NCI-H460 (cell line): ENCODE data around the gene MAB21L2. TPM values are rescaled to one million over a fixed set of nuclear protein-coding genes. Genes with fewer than 3 reads are reported as not detected.

Experiments
- DNase-seq: peaks from one replicate; pipeline ENCODE4 v3.0.0-alpha.2; 2016; ENCODE audit warnings: low read depth; ENCODE audit errors: extremely low read depth
- total RNA-seq: library from RNA; depleted of rRNA; stranded (reverse); fragments of >200 nt; shearing (Covaris generic); gene quantifications from 2 replicates; pipeline ENCODE4 v1.2.3, GENCODE V29; 2014

The MAB21L2 gene
- total RNA-seq, 1 experiment from 2014 or later = not detected

DNA sequence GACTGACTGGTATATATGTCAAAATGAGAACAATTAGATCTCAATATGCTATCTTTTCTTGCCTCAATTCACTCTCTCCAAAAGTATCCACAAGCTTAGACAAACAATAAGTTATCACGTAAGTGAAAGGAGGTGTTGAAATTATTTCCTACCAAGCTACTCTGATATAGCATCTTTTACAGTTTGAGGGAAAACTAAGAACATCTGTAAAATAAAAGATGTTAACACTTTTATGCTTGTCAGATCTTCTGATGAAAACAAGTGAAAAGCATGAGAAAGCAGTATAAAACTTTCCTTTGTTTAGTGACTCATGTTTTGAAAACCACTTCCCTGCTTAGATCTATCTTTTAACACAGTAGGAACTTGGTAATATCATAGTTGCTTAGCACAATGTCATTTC lies 8.4 kb upstream of the MAB21L2 start:
- DNase-seq = no peak

- no peak for DNase-seq
Measured at GRCh38 chr4:150574678-150575077, 7.3 kb upstream of the MAB21L2 start.

DNA sequence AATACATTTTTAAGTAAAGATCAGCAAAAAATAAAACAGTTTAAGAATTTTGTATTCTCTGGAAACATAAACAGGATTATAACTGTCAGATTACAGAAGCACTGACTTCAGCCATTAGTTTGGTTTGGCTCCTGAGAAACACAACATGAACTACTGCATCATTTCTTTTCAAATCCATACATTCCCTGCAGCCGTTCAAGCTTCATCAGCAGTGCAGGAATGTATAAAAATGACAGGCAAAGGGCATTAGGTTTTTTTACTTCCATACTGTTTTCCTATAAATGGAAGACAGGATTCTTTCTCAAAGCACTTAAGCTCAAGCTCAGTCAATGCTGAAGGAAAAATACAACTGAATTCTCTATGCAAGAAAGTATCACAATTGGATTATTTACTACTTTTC lies 4.2 kb upstream of the MAB21L2 start:
- DNase-seq = no peak

GRCh38 chr4:150578745-150579501 lies 3.0 kb upstream of the MAB21L2 start:
- DNase-seq = no peak

DNA sequence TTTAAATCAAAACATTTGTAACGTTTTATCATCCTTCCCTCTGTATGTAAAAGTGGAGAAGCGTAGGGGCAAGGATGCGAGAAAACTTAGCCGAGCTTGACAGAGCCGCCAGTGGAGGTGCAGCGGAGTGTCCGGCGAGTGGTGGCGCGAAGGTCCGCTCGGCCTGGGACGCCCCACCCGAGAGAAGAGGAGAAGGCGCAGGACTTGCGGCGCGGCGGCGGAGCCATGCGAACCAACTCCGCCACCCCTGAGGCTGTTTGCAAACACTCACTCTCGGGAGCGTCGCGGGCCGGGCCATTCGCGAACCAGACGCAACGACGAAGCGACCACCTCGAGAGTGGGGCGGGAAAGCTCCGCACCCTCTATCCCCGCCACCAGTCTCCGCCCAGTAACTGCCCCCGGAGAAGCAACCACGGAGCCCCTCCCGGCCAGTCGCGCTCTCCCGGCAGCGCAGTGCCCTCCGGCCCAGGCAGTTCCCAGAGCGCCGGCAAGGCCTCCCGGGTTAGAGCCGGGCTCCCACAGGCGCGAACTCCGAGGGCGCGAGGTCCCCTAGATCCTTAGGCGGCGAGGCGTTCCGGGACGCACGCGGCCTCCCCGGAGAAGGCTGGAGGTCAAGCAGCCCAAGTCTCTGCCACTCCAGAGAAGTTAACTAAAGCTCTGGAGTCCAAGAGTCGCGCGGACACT lies 2.3 kb upstream of the MAB21L2 start:
- DNase-seq = no peak

GRCh38 chr4:150580306-150580705 lies 1.6 kb upstream of the MAB21L2 start:
- no peak for DNase-seq

- no peak for DNase-seq
Measured at GRCh38 chr4:150581056-150581605, 820 bp upstream of the MAB21L2 start.

- DNase-seq = no peak
Measured at GRCh38 chr4:150581641-150582051, 305 bp upstream of the MAB21L2 start.

DNA sequence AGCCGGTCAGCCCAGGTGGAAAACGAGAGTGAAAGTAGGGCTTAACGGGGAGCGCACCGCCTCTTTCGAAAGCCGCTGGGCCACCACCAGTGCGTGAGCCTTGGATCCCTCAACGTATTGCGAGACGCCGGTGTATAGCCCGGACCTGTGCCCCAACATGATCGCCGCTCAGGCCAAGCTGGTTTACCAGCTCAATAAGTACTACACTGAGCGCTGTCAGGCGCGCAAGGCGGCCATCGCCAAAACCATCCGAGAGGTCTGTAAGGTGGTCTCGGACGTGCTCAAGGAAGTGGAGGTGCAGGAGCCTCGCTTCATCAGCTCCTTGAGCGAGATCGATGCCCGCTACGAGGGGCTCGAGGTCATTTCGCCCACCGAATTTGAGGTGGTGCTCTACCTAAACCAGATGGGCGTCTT lies 929 bp downstream of the MAB21L2 start:
- no peak for DNase-seq

DNA sequence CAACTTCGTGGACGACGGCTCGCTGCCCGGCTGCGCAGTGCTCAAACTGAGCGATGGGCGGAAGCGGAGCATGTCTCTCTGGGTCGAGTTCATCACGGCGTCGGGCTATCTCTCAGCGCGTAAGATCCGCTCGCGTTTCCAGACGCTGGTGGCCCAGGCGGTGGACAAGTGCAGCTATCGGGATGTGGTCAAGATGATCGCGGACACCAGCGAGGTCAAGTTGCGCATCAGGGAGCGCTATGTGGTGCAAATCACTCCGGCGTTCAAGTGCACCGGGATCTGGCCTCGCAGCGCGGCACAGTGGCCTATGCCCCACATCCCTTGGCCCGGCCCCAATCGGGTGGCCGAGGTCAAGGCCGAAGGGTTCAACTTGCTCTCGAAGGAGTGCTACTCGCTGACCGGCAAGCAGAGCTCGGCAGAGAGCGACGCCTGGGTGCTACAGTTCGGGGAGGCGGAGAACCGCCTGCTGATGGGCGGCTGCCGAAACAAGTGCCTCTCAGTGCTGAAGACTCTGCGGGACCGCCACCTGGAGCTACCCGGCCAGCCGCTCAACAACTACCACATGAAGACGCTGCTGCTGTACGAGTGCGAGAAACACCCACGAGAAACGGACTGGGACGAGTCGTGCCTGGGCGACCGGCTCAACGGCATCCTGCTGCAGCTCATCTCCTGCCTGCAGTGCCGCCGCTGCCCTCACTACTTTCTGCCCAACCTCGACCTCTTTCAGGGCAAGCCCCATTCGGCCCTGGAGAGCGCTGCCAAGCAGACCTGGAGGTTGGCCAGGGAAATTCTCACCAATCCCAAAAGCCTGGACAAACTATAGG lies 1.5 kb downstream of the MAB21L2 start:
- DNase-seq = no peak

DNA sequence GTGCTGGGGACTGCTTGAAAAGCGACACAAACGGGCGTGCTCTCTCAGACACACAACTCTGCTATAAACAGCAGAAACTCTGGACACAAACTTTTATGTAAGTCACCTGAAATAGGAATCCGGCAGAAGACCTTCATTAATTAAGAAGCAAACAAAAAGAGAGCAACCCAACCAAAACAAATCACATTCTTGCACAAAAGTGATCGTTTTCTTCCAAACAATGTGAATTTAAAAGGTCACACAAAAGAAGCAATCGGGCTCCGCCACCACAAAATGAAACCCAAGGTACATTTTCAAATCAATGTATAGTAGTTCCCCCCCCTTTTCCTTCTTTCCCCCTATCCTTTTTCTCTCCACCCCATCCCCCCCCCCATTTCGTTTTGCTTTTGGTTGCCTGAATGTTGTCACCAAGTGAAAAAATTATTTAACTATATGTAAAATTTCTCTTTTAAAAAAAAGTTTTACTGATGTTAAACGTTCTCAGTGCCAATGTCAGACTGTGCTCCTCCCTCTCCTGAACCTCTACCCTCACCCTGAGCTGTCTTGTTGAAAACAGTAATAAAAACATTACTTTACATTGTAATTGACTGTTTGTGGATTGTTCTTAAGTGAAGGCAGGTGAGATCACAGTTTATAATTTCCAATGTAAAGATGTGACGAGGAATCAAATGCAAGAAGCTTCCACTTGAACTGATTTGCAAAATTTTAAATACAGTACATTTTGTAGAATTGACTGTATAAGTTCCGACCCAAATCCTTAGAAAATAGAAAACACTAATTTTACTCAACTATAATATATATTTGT lies 2.4 kb downstream of the MAB21L2 start:
- DNase-seq = no peak

DNA sequence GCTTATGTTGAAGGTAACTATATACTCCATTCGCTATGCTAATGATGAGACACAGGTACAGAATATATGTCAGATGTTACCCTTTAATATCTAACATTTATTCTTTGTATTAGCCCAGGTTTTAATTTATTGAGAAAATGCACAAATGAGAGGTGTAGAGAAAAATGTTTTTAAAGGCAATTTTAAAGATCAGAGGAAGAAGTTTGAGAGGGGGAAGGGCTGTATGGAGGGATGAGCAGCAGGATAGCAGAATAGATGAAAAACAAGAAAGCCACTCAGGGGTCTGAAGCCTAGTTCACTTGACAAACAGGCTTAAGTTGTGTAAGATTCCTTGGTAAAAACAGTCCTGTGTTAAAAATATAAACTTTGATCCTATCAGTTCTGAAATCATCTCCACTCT lies 3.7 kb downstream of the MAB21L2 start:
- DNase-seq = no peak

GRCh38 chr4:150586162-150586810 lies 4.3 kb downstream of the MAB21L2 start:
- no peak for DNase-seq

DNA sequence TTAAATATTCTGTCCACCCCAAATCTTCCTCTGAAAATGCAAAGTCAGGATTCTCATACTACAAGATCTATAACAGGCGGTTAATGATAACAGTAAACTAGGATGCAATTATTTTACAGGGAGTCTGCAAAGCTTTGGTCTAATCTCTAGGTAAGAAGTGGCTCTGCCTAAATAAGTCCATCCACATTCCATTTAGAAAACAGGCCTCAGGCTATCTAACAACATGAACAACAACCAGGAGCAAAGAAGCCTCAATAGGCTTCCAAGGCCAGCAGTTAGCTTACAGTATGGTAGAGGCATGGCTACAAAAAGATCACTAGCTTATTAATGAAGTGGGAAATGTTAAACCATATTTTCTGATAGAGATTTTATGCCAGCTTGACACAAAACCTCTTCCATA lies 6.4 kb downstream of the MAB21L2 start:
- no peak for DNase-seq

DNA sequence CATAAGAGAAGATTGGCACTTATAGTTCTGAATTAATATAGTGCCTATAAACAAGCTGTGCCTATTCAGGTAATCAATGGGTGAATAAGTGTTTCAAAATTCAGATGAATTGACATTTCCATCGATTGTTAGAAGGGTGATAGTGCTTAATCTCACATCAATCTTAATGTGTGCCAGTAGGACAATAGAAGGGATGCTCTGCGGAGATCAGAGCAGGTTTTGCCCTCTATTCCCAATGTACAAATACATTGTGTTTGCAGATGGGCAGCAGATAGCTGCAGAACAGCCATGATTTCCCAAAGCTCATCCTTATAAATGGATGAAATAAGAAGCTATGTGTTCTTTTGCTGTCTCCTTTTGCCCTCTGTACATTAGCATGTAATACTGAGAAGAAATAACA lies 7.2 kb downstream of the MAB21L2 start:
- DNase-seq = no peak

GRCh38 chr4:150590631-150591030 lies 8.7 kb downstream of the MAB21L2 start:
- no peak for DNase-seq

DNA sequence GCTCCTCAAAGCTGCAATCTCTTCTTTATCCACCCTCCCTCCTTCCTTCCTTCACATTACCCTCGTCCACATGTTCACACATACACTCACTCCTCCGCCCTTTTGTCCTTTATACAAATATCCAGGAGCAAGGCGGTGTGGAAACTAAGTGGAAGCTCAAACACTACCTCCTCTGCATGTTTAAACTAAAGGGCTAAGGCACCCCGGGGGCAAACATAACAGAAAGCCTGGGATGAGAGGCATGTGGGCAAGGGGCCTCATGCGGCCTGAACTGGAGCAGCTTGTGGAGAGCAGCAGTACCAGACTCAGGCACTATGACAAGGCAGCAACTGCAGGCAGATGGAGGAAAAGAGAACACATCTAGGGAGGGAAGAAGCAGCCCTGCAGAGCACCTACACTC lies 9.5 kb downstream of the MAB21L2 start:
- DNase-seq = no peak

GRCh38 chr4:150591904-150592303 lies 10.0 kb downstream of the MAB21L2 start:
- DNase-seq = no peak

DNA sequence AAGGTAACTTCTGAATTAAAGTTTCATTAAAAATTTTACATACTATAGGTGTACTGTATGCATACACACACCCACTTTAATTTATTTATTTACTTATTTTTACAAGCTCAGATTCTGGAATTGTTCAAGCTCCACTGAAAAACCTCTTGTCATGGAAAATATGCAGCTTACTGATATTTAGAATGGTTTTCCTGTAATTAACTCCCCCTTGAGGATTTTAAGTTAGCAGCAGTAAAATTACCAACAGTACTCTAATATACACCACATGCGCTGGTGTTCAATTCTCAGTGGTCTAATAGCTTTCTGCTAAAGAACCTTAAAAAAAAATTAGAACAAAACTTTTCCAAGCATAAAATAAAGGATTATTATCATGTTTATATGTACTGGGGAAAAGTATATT lies 12.0 kb downstream of the MAB21L2 start:
- DNase-seq = no peak

GRCh38 chr4:150598909-150599308 lies 17.0 kb downstream of the MAB21L2 start:
- no peak for DNase-seq
